ENCODE results near the gene MUCL1. TPM values are rescaled to one million over a fixed set of nuclear protein-coding genes. Genes with fewer than 3 reads are reported as not detected.

The MUCL1 gene
- total and polyA plus RNA-seq, 10 of the 15 experiments (the other 5 are each of a cell fraction or from before 2014, with no cell fraction given): not detected

DNA sequence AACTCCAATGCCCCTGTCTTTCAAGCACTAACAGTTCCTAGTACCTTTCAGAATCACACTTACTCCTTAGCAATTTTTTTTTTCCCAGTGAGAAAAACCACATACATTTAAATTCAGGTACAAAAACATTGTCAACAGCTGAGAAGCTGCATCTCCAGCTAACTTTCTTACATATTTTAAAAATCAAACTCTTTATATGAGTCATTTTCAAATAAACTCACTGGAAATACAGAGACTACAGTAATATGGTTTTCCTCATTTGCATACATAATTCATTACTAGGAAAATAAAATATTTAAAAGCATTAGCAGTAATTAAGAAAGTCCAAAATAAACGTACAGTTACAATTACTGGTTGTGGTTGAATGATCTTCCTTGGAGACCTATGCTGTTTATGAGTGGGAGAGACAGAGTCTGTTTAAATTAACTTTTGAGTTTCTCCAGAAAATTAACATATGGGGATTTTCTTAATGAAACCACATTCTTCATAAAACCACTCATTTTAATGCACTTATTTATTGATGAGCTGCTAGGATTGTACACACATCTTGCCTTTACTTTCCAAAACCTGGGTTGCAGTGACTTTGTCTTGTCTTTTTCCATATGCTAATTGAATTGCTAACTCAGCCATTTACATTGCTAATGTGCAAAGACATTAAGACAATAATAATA, 9.8 kb downstream of the MUCL1 start:
- DNase-seq (ENCODE audit: low read depth, low spot score) (no peak), FAIRE-seq (no peak), ATAC-seq (no peak)
- ChIA-PET SMC1A (ENCODE audit: uncharacterized antibody, unreplicated experiment) (no interaction called here), CTCF (interaction anchor here (0.6 kb wide), 1 partner anchor 111 kb away, joined by 3 read pairs; no protein-coding TSS in a partner anchor), POLR2A (no interaction called here), RAD21 (ENCODE audit: unreplicated experiment) (no interaction called here)
- H3K9ac ChIP-seq (ENCODE audit: control insufficient read depth, insufficient read depth, low read length): no peak overlapping the region
- no peaks in the 10 kb centered on the region for H4K20me1 ChIP-seq (ENCODE audit: control insufficient read depth, insufficient read depth)
- H3K4me1 ChIP-seq (ENCODE audit: control insufficient read depth, insufficient read depth, low read length): no peaks in the 10 kb centered on the region
- no peaks in the 10 kb centered on the region for H3K36me3 ChIP-seq (ENCODE audit: control insufficient read depth in 2 of 2, insufficient read depth in 2 of 2, low read length in 1 of 2)
- 0% methylated on average over 1 of the region's 1 CpG for WGBS (ENCODE audit: insufficient coverage, insufficient replicate concordance, low lambda C conversion rate, missing lambda C conversion rate)
- no peak overlapping the region for H3K4me3 ChIP-seq
- no peak overlapping the region for H2AFZ ChIP-seq (ENCODE audit: control insufficient read depth, low read depth, low read length)
- H3K27me3 ChIP-seq (replicated peaks in 1 of 2; ENCODE audit: control insufficient read depth in 2 of 2, insufficient read depth in 2 of 2, low read length in 1 of 2): no peaks in the 10 kb centered on the region; a peak in 2 of 4 replicates
- TF ChIP-seq HDAC6 (IDR thresholded peaks at IDR 0.05; ENCODE audit: unreplicated experiment) (no peak), CREB1 (IDR thresholded peaks at IDR 0.05; ENCODE audit: low read depth) (no peak), CHD1 (IDR thresholded peaks at IDR 0.05; ENCODE audit: low read depth, low read length) (no peak), SUPT20H (IDR thresholded peaks at IDR 0.05; ENCODE audit: borderline replicate concordance, control insufficient read depth, low read depth, low read length) (no peak), YBX1 (IDR thresholded peaks at IDR 0.05) (no peak), RELA (IDR thresholded peaks at IDR 0.05; ENCODE audit: borderline replicate concordance, partially characterized antibody) (no peak), NFYA (IDR thresholded peaks at IDR 0.05; ENCODE audit: borderline replicate concordance, low read depth, low read length) (no peak), ATF2 (IDR thresholded peaks at IDR 0.05; ENCODE audit: low read length) (no peak), RB1 (IDR thresholded peaks at IDR 0.05; ENCODE audit: borderline replicate concordance) (no peak), RAD21 (IDR thresholded peaks at IDR 0.05; ENCODE audit: insufficient read depth, low read depth, low read length) (no peak), TAF1 (IDR thresholded peaks at IDR 0.05; ENCODE audit: borderline replicate concordance, low read depth, low read length) (no peak)
- TF ChIP-seq, protein P1, sequence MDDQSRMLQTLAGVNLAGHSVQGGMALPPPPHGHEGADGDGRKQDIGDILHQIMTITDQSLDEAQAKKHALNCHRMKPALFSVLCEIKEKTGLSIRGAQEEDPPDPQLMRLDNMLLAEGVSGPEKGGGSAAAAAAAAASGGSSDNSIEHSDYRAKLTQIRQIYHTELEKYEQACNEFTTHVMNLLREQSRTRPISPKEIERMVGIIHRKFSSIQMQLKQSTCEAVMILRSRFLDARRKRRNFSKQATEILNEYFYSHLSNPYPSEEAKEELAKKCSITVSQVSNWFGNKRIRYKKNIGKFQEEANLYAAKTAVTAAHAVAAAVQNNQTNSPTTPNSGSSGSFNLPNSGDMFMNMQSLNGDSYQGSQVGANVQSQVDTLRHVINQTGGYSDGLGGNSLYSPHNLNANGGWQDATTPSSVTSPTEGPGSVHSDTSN (IDR thresholded peaks at IDR 0.05; ENCODE audit: insufficient replicate concordance, low read depth, low read length): no peak
- H3K27ac ChIP-seq (ENCODE audit: control insufficient read depth, insufficient read depth): no peak overlapping the region
- in situ Hi-C loops (cut with MboI): no loop called here
- H3K79me2 ChIP-seq (ENCODE audit: control insufficient read depth, insufficient read depth, low read length): no peaks in the 10 kb centered on the region
- BruUV-seq (replicated peaks): no TSS peak
- H3K4me2 ChIP-seq (ENCODE audit: control insufficient read depth, insufficient read depth): no peak overlapping the region
- H3K9me3 ChIP-seq (replicated peaks; ENCODE audit: control insufficient read depth, insufficient read depth, low read length): no peaks in the 10 kb centered on the region
- intact Hi-C loops (cut with micrococcal nuclease; ENCODE audit: unreplicated experiment): no loop called here
